NCI-H2171 treated with DMSO at 0.1 percent for 48 hours (cell line): ENCODE results near the gene RMDN3.

Experiments used
- DNase-seq: peaks from one replicate; lab custom pipeline; 2025; lab: John Stamatoyannopoulos, UW

The RMDN3 gene

GRCh38 chr15:40693904-40694687, 61.0 kb downstream of the RMDN3 start:
- DNase-seq: no peak

- no peak for DNase-seq
These were observed 63.3 kb downstream of the RMDN3 start for GRCh38 chr15:40691737-40692136.

- no peak for DNase-seq
These were observed 65.9 kb downstream of the RMDN3 start for GRCh38 chr15:40688932-40689799.
